ENCODE results near the gene MYH6. TPM values are rescaled to one million over a fixed set of nuclear protein-coding genes. Genes with fewer than 3 reads are reported as not detected.

The MYH6 gene
- total and polyA plus RNA-seq, 4 donors: 0.05 to 0.17 (median 0.06) TPM; not detected in 1

DNA sequence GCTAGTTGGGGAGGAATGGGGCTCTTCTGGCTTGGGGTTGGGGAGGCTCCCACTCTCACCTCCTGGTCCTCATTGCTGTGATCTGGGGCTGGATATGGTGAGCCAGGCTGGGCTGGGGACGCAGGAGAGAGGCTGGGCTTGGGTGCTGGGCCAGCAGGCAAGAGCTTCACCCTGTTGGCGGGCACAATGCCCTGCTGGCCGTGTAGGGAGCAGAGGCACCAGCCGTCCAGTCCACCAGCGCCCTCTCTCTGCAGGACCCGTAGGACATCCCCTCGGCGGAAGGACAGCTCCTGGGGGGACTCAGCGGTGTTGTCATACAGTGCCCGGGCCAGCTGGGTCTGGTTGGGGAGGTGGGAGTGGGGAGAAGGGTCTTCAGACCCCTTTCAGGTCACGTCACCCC, 47.6 kb downstream of the MYH6 start:
- H3K36me3 ChIP-seq (ENCODE audit: control insufficient read depth in 4 of 4, insufficient read depth in 3 of 4, low read depth in 1 of 4, low read length in 3 of 4): no peaks in the 10 kb centered on the region
- peaks cover 2 to 7% (median 5%) of the 10 kb centered on the region in 4 donors for H3K4me1 ChIP-seq (ENCODE audit: control insufficient read depth in 4 of 4, insufficient read depth in 4 of 4, low read length in 3 of 4)
- H3K27me3 ChIP-seq (ENCODE audit: control insufficient read depth in 4 of 4, insufficient read depth in 4 of 4, low read length in 3 of 4): peaks cover 0 to 7% (median 5%) of the 10 kb centered on the region in 4 donors
- no peaks in the 10 kb centered on the region for H3K9me3 ChIP-seq (ENCODE audit: control insufficient read depth in 4 of 4, low read length in 3 of 4)
- no peak overlapping the region for H3K4me3 ChIP-seq (ENCODE audit: low read depth in 1 of 3, low read length in 3 of 3)
- no peak for TF ChIP-seq FOXA1 (IDR thresholded peaks at IDR 0.05)
- TF ChIP-seq YY1 (IDR thresholded peaks at IDR 0.05): no peak
- no peak for TF ChIP-seq CTCF (IDR thresholded peaks at IDR 0.05; ENCODE audit: low read depth, low read length, missing input control)
- TF ChIP-seq JUND (IDR thresholded peaks at IDR 0.05): no peak
- no peak for TF ChIP-seq HNF4G (IDR thresholded peaks at IDR 0.05)
- no peak for TF ChIP-seq GABPA (IDR thresholded peaks at IDR 0.05 in 1 of 2, conservative IDR thresholded peaks at IDR 0.05 in 1 of 2)
- TF ChIP-seq ATF3 (IDR thresholded peaks at IDR 0.05): no peak
- TF ChIP-seq EGR1 (IDR thresholded peaks at IDR 0.05; ENCODE audit: low read depth in 2 of 2): no peak
- no peak for TF ChIP-seq FOXA2 (IDR thresholded peaks at IDR 0.05)
- TF ChIP-seq, protein P1, sequence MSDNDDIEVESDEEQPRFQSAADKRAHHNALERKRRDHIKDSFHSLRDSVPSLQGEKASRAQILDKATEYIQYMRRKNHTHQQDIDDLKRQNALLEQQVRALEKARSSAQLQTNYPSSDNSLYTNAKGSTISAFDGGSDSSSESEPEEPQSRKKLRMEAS (IDR thresholded peaks at IDR 0.05): no peak
- no peak for TF ChIP-seq REST (IDR thresholded peaks at IDR 0.05)
- no peak for TF ChIP-seq SP1 (IDR thresholded peaks at IDR 0.05)
- no peak for TF ChIP-seq NR2F2 (IDR thresholded peaks at IDR 0.05)
- no peak for TF ChIP-seq RXRA (IDR thresholded peaks at IDR 0.05)
- no peak for TF ChIP-seq RAD21 (IDR thresholded peaks at IDR 0.05)
- TF ChIP-seq TAF1 (conservative IDR thresholded peaks at IDR 0.05): no peak
- TF ChIP-seq, protein P2, sequence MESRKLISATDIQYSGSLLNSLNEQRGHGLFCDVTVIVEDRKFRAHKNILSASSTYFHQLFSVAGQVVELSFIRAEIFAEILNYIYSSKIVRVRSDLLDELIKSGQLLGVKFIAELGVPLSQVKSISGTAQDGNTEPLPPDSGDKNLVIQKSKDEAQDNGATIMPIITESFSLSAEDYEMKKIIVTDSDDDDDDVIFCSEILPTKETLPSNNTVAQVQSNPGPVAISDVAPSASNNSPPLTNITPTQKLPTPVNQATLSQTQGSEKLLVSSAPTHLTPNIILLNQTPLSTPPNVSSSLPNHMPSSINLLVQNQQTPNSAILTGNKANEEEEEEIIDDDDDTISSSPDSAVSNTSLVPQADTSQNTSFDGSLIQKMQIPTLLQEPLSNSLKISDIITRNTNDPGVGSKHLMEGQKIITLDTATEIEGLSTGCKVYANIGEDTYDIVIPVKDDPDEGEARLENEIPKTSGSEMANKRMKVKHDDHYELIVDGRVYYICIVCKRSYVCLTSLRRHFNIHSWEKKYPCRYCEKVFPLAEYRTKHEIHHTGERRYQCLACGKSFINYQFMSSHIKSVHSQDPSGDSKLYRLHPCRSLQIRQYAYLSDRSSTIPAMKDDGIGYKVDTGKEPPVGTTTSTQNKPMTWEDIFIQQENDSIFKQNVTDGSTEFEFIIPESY (IDR thresholded peaks at IDR 0.05): no peak
- 76% methylated on average over 11 of the region's 11 CpGs for WGBS
- no peak overlapping the region for H3K9ac ChIP-seq (ENCODE audit: low read depth in 1 of 2, low read length in 2 of 2)
- no peak overlapping the region for H3K27ac ChIP-seq (ENCODE audit: low read depth in 1 of 2, low read length in 2 of 2)
- no peak for DNase-seq (ENCODE audit: low spot score)

All from liver (tissue), 9 donors.